ENCODE results near the gene ZBTB20. TPM values are rescaled to one million over a fixed set of nuclear protein-coding genes. Genes with fewer than 3 reads are reported as not detected.

Gene ZBTB20
- total RNA-seq, 1 experiment from 2014 or later, result 12.8 TPM

DNA sequence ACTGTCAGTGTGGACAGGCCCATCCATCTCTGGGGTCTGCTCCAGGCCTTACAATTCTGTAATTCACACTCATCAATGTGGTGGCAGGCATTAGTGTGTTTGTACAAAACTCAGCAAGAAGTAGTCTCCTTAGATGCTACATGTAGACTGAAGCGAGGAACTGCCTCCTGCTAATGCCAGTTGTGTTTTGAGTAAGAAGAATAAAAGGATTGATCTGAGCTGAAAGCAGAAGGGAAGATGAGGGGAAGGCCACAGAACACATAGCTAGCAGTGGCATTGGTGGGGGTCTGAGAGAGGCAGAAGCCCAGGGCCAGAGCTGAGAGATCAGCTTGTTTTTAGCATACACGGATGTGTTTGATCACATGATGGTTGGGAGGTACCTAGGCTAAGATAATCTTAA is 709.2 kb downstream of the ZBTB20 start:
- no TSS peak for BruUV-seq (replicated peaks)
- intact Hi-C loops (cut with micrococcal nuclease; ENCODE audit: unreplicated experiment), result no loop called here
- no peak for DNase-seq
- Histone ChIP-seq H3K4me1 (no peaks in the 10 kb centered on the region), H3K9me3 (no peaks in the 10 kb centered on the region), H3K4me3 (ENCODE audit: low read depth, low read length) (no peak overlapping the region), H3K27me3 (replicated peaks; ENCODE audit: control insufficient read depth, insufficient read depth, low read length) (no peaks in the 10 kb centered on the region), H3K36me3 (ENCODE audit: control insufficient read depth, insufficient read depth, low read length) (no peaks in the 10 kb centered on the region)
- Mint-ChIP-seq H3K9me3 (ENCODE audit: unreplicated experiment) (no peaks in the 10 kb centered on the region), H3K4me1 (ENCODE audit: low read depth, unreplicated experiment) (no peaks in the 10 kb centered on the region), H3K27me3 (ENCODE audit: insufficient read depth, unreplicated experiment) (no peaks in the 10 kb centered on the region), H3K36me3 (ENCODE audit: insufficient read depth, unreplicated experiment) (no peaks in the 10 kb centered on the region), H3K4me3 (ENCODE audit: unreplicated experiment) (no peak overlapping the region), H3K27ac (ENCODE audit: unreplicated experiment) (no peak overlapping the region)
- CTCF ChIA-PET, result no interaction called here
- no peak for TF ChIP-seq CTCF (IDR thresholded peaks at IDR 0.05; ENCODE audit: insufficient read depth in 1 of 2, low read depth in 1 of 2, low read length in 1 of 2, severe bottlenecking in 1 of 2, unreplicated experiment in 1 of 2)
- POLR2A ChIA-PET, result no interaction called here

DNA sequence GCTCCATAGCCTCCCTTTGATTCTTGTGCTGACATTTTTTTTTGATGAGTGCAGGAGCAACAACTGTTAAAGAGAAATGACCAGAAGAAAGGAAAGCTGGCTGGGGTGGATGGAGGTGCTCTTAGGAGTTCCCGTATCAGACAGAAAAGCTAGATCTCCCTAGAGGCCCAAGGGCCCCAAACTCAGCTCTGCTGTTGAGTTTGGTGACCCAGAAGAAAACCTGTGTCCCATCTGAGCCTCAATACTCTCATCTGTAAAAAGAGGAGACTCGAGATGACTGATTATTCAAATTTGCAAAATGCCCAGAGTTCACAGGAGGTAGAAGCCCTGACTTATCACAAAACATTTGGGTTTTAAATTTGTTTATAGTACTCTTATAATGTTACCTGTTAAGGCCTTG is 710.9 kb downstream of the ZBTB20 start:
- Mint-ChIP-seq H3K4me1 (ENCODE audit: low read depth, unreplicated experiment) (no peaks in the 10 kb centered on the region), H3K27ac (ENCODE audit: unreplicated experiment) (no peak overlapping the region), H3K4me3 (ENCODE audit: unreplicated experiment) (no peak overlapping the region), H3K9me3 (ENCODE audit: unreplicated experiment) (no peaks in the 10 kb centered on the region), H3K27me3 (ENCODE audit: insufficient read depth, unreplicated experiment) (no peaks in the 10 kb centered on the region), H3K36me3 (ENCODE audit: insufficient read depth, unreplicated experiment) (no peaks in the 10 kb centered on the region)
- no peaks in the 10 kb centered on the region for H3K36me3 ChIP-seq (ENCODE audit: control insufficient read depth, insufficient read depth, low read length)
- H3K27me3 ChIP-seq (replicated peaks; ENCODE audit: control insufficient read depth, insufficient read depth, low read length), result no peaks in the 10 kb centered on the region
- ChIA-PET POLR2A (no interaction called here), CTCF (no interaction called here)
- no peaks in the 10 kb centered on the region for H3K9me3 ChIP-seq
- no peak for DNase-seq
- intact Hi-C loops (cut with micrococcal nuclease; ENCODE audit: unreplicated experiment), result no loop called here
- TF ChIP-seq CTCF (IDR thresholded peaks at IDR 0.05; ENCODE audit: insufficient read depth in 1 of 2, low read depth in 1 of 2, low read length in 1 of 2, severe bottlenecking in 1 of 2, unreplicated experiment in 1 of 2), result no peak
- no TSS peak for BruUV-seq (replicated peaks)
- no peak overlapping the region for H3K4me3 ChIP-seq (ENCODE audit: low read depth, low read length)
- no peaks in the 10 kb centered on the region for H3K4me1 ChIP-seq

DNA sequence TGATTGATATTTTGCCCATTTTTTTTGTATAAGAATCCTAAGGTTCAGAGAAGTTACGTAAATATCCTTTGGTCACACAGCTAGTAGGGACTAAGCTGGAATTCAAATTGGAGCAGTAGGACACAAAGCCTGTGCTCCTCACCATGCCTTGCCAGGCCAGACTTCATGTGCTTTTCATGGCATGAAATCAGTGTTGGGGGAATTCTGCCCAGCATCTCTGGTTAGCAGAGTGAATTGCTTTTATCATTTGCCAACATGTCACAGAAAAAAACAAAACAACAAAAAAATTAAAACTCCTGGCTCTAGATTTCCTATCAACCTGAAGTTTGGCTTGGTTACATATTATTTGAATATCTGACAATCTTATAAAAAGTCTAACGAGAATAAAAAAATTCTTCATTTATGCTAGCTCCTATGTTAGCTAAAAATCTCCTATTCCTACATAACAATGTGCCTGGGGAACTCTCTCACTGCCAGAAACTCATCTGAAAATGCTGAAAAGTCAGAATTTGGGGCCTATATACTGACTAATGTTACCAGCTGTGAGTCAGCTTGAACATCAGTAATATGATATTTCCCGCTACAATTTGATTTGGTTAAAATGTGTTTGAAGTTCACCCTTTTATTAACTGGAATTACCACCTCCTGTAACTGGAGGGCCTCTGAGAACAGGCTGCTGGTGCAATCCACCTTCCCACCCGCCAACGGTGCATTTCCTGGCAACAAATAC is 711.5 kb downstream of the ZBTB20 start:
- no TSS peak for BruUV-seq (replicated peaks)
- no peak overlapping the region for H3K27ac Mint-ChIP-seq (ENCODE audit: unreplicated experiment)
- intact Hi-C loops (cut with micrococcal nuclease; ENCODE audit: unreplicated experiment), result no loop called here

More for the DNA sequence above, 711.5 kb downstream of the ZBTB20 start:
- Histone ChIP-seq H3K9me3 (no peaks in the 10 kb centered on the region), H3K36me3 (ENCODE audit: control insufficient read depth, insufficient read depth, low read length) (no peaks in the 10 kb centered on the region), H3K4me1 (no peaks in the 10 kb centered on the region), H3K4me3 (ENCODE audit: low read depth, low read length) (no peak overlapping the region), H3K27me3 (replicated peaks; ENCODE audit: control insufficient read depth, insufficient read depth, low read length) (no peaks in the 10 kb centered on the region)
- H3K4me3 Mint-ChIP-seq (ENCODE audit: unreplicated experiment), result no peak overlapping the region
- no peaks in the 10 kb centered on the region for H3K36me3 Mint-ChIP-seq (ENCODE audit: insufficient read depth, unreplicated experiment)
- ChIA-PET POLR2A (no interaction called here), CTCF (no interaction called here)
- no peaks in the 10 kb centered on the region for H3K4me1 Mint-ChIP-seq (ENCODE audit: low read depth, unreplicated experiment)
- TF ChIP-seq CTCF (IDR thresholded peaks at IDR 0.05; ENCODE audit: insufficient read depth in 1 of 2, low read depth in 1 of 2, low read length in 1 of 2, severe bottlenecking in 1 of 2, unreplicated experiment in 1 of 2), result no peak
- H3K9me3 Mint-ChIP-seq (ENCODE audit: unreplicated experiment), result no peaks in the 10 kb centered on the region
- H3K27me3 Mint-ChIP-seq (ENCODE audit: insufficient read depth, unreplicated experiment), result no peaks in the 10 kb centered on the region
- DNase-seq, result no peak

Measured in Caco-2 (cell line).